Suprapubic skin (tissue), 3 donors: Measurements from ENCODE around the gene PAPLN.

Source experiments
- CTCF ChIP-seq, 2 donors: fragments of 200-600 bp in 1 of 2; fragments of 450-650 bp in 1 of 2; sonication (generic) in 1 of 2; IDR thresholded peaks; one replicate each; pipeline ENCODE4 v1.5.1; 2016 to 2019; ENCODE audit warnings: antibody characterized with exemption in 2 of 2, mild to moderate bottlenecking in 1 of 2, moderate library complexity in 1 of 2
- POLR2A ChIP-seq, 2 donors: fragments of 450-650 bp; IDR thresholded peaks; one replicate each; pipeline ENCODE4 v1.6.1; 2017; ENCODE audit warnings: antibody characterized with exemption in 2 of 2, mild to moderate bottlenecking in 2 of 2, moderate library complexity in 2 of 2

DNA sequence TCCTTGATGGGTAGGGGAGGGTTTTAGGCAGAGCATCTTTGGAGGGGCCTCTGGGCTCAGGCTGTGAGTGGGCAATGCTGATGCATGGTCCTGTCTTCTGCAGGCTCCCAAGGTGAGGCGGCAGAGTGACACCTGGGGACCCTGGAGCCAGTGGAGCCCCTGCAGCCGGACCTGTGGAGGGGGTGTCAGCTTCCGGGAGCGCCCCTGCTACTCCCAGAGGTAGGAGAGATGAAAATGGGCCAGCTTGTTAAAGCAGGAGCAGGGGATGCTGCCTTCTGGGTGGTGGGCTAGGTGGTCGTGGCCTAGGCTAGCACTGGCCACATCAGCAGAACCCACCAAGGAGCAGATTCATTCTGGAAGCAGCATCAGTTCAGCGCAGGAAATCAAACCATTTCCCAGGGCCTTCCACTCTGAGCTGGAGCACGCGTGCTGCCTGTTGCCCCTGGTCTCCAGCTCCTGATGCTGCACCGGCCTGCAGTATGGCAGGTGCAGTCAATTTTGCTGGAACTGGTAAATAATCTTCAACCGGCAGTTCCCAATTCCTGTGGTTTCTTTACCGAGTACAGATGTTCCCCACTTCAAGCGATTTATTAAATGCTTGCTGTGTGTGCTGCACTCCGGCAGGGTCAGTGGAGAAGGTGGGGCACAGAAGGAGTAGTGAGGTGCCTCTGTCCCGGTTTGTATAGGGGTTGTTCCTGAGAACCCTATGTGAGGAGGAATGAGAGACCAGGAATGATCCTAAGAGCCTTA lies 7.4 kb downstream of the PAPLN start:
- TF ChIP-seq CTCF (IDR thresholded peaks at IDR 0.05) (no peak), POLR2A (IDR thresholded peaks at IDR 0.05) (no peak)
